ENCODE measurements around the gene JMJD6.

The JMJD6 gene

DNA sequence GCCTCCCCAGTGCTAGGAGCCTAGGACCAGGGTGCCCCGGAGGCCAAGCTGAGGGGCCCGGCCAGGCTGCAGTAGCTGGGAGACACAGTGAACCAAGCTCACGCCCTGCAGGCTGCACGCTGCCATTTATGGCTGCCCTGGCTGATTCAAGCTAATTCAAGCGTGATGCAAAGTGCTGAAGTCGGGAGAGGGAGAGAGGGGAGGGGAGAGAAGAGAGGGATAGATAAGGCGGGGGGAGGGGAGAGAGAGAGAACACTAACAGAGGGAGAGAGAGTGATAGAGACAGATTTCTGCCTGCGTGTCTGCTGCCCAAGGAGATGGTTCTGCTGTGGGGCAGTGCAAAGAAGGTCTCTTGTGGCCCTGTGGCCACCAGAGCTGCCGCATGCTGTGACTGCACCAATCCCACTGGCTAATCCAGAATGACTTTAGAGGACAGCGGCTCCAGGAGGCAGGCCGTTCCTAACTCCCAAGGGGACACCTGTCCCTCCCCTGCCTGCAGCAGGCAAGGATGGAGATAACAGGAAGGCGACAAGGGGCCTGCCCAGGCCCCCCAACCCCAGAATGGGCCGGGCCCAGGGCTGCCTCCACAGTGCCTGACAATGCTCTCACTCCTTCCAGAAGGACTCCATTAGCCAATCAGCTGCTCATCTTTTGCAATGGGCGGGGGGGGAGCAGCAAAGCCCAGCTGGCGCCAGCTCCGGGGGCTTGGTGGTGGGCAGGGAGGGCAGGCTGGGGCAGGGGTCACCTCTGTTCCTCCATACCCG lies 28.5 kb downstream of the JMJD6 start:
- DNase-seq, result peak; percentile 66 to 84

DNA sequence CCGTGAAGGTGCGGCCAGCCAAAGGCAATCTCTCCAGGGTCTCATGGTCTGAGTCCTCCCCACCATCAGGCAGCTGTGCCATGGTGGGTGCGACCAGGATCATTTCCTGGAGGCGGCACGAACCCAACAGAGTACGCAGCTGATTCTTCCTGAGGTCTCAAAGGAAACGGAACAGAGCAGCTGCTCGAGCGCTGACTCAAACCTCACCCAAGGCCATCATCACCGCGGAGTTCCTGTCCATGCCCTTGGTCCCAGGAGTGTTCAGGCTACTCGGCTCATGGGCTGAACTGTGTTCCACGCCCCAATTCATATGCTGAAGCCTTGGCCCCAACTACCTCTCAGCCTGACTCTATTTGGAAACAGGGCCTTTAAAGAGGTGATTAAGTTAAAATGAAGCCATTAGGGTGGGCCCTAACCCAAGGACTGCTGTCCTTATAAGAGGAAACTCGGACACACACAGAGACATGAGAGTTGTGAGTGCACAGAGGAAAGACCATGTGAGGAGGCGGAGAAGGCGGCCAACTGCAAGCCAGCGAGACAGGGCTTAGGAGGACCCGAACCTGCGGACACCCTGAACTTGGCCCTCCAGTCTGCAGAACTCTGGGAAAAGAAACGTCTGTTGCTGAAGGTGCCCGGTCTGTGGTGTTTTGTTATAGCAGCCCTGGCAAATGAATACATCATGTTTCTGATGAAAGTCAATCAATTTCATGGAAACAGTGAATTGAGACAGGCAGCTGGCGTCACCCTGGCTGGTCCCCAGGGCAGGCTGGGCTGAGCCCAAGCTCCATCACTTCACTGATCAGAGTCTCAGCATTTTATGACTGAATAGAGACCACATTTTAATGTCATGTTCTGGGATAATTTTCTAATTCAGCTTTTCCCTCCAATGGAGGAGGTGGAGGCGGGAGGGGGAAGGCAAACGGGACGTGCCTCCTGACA lies 29.4 kb downstream of the JMJD6 start:
- peak; percentile 9 to 21 for DNase-seq

- DNase-seq, result no peak
Observed at GRCh38 chr17:76695059-76695831, 31.2 kb downstream of the JMJD6 start.

GRCh38 chr17:76691379-76692191 lies 34.8 kb downstream of the JMJD6 start:
- no peak for DNase-seq

- no peak for DNase-seq
Observed at GRCh38 chr17:76690596-76691280, 35.7 kb downstream of the JMJD6 start.

- DNase-seq, result no peak
Observed at GRCh38 chr17:76689859-76690258, 36.5 kb downstream of the JMJD6 start.

GRCh38 chr17:76688165-76688622 lies 38.2 kb downstream of the JMJD6 start:
- DNase-seq, result no peak

GRCh38 chr17:76687298-76688164 lies 38.9 kb downstream of the JMJD6 start:
- no peak for DNase-seq

GRCh38 chr17:76686538-76687297 lies 39.7 kb downstream of the JMJD6 start:
- DNase-seq, result no peak

GRCh38 chr17:76685846-76686245 lies 40.6 kb downstream of the JMJD6 start:
- no peak for DNase-seq

DNA sequence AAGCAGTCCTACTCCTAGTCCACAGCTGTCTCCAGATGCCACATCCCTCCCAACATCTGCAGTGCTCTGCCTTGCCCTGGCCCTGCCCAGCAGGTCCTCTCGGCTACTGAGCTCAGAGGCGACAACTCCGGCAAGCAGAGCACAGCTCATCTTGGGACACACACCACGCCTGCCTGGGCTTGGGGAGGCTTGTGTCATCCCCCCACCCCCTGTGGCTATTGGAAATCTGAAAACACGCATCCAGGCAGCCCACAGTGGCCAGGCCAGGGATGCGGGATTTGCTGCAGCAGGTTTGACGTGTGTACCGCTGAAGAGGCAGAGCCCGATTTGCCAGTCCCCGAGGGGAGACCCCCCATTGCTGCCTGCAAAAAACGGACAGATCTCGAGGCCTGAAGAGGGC lies 41.0 kb downstream of the JMJD6 start:
- DNase-seq, result no peak

DNA sequence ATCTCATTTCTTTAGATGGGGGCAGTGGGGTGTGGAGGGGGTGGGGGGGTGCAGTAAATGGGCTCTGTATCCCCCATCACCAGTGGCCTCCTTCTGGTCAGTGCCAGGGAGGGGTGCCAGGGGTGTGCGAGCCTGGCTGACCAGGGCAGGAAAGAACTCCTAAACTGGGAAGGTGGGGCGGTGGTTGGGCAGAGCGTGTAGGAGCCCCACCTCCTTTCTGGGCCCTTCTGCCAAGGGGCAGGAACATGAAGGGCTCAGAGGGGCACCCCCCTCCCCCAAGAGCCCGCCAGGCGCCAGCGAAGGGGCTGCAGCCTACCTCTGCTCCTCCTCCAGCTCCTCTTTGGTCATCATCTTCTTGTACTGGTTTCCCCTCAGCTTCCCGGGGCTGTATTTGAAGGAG lies 41.6 kb downstream of the JMJD6 start:
- no peak for DNase-seq

DNA sequence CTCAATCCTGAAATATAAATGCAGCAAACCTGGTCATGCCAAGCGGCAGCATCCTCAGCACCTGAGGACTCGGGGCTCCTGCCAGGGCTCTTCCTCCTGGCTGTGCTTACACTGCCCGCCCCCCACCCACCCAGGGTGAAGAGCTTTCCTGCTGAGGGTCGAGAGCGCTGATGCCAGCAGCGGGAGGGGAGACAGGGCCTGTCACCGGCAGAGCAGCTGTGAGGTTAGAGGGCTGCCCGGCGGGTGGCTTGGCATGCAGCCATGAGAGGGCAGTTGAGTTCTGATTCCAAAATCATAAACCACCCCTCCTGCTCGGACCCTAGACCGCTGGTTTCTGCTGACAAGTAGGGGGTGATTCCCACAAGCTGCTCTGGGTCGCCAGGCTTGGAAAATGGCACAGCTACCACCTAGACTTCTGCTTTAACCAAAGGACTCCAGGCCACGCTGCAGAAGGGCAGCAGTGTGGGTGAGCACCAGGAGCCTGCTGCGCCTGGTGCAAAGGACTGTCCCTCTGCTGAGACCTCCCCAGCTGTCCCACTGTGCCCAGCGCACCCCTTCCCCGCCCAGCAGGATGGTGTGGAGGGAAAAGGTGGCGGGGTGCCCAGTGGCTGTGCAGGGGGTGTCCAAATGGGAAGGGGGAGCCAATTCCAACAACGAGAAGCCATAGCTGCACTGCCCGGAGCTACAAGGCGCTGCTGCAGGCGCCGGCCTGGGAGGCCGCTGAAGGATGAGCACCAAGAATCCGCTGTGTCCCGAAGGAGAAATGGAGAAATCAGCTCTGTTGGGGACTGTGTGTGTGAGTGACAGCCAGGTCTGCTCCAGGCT lies 42.3 kb downstream of the JMJD6 start:
- no peak for DNase-seq

DNA sequence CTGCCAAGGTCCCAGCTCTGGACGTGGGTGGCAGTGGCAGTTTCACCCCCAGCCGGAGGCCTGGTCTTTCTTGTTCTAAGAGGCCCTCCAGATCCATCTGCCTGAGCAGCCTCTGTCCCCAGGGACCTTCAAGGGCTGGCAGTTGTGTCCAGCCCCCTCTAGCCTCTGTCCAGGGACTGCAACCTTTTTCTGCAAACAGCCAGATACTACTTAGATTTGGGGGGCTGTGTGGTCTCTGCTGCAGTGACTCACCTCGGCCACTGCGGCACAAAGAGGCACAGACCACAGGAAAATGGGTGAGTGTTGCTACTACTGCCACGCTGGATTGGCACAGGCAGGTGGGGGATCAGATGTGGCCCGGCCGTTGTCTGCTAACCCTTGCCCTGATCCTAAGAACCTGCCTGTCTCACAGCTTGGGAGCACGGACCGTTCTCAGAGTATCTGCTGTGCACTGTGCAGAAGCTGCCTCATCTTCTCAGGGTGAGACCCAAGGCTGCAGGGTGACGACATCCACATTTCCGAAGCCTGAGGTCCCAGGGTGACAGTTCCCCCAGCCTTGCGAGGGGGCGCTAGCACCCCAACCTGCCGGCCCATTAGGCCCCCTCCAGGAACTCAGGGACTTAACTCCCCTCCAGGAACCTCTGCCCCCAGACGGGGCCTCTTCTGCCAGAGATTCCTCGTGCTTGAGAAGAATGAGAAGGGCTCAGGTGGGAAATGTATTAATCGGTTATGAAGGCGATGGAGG lies 43.2 kb downstream of the JMJD6 start:
- DNase-seq, result no peak

DNA sequence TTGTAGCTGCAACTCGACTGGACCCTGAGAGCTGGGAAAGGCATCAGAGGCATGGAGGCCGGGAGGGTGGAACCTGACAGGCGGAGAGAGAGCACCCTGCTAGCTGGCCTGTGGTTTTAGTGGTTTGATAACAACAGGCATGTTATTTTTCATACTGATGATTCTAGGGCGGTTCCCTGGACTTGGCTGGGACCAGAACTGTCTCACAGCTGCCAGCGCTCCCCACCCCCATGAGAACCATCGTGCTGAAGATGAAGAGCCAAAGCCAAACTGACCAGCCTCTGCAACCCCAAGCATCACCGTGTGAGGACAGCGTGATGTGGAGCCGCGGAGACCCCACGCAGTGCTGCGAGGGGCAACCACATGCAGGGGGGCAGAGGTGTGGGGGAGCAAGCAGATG lies 44.1 kb downstream of the JMJD6 start:
- DNase-seq, result no peak

- peak in 1 of 2 experiments; percentile 44 for DNase-seq
Observed at GRCh38 chr17:76681222-76682137, 44.9 kb downstream of the JMJD6 start.

- DNase-seq, result no peak
Observed at GRCh38 chr17:76679239-76679638, 47.2 kb downstream of the JMJD6 start.
